OCI-LY3 (cell line): ENCODE measurements around the gene POTEJ.
"Not testable (repeated sequence)": the region's sequence is repeated elsewhere in the genome, so short reads cannot be mapped to it uniquely, and the experiment has no call there.

Experiments
- H2AFZ ChIP-seq: fragments of 200-600, 300-600 bp; shearing (Covaris generic); 2 replicates; pipeline ENCODE4 v1.6.0; 2014; ENCODE audit warnings: antibody characterized with exemption, low read depth, low read length
- H3K27ac ChIP-seq: fragments of 200-600, 300-600 bp; sonication (generic); 2 replicates; pipeline ENCODE4 v1.5.1; 2014; ENCODE audit warnings: mild to moderate bottlenecking, low read length, moderate library complexity, mixed read lengths
- H3K27me3 ChIP-seq: fragments of 200-600, 300-600 bp; sonication (generic); 2 replicates; pipeline ENCODE4 v1.6.1; 2014; ENCODE audit warnings: low read depth, low read length, mixed read lengths
- H3K36me3 ChIP-seq: fragments of 200-600, 300-600 bp; sonication (generic); replicated peaks from 2 replicates; pipeline ENCODE3; 2014; ENCODE audit warnings: low read depth, low read length, mixed read lengths
- H3K4me1 ChIP-seq: fragments of 300-600, 200-600 bp; sonication (generic); 2 replicates; pipeline ENCODE4 v1.6.1; 2014; ENCODE audit warnings: low read length, mixed read lengths
- H3K4me2 ChIP-seq: fragments of 200-600, 300-600 bp; sonication (generic); 2 replicates; pipeline ENCODE4 v1.6.1; 2014; ENCODE audit warnings: low read length, mixed read lengths
- H3K4me3 ChIP-seq: fragments of 300-600, 200-600 bp; sonication (generic); 2 replicates; pipeline ENCODE4 v1.5.1; 2014; ENCODE audit warnings: antibody characterized with exemption, mild to moderate bottlenecking, low read length, moderate library complexity
- H3K79me2 ChIP-seq: fragments of 300-600, 200-600 bp; shearing (Covaris generic); 2 replicates; pipeline ENCODE4 v1.6.1; 2014; ENCODE audit warnings: mild to moderate bottlenecking, low read length, mixed read lengths
- H3K9ac ChIP-seq: fragments of 300-600, 200-600 bp; shearing (Covaris generic); 2 replicates; pipeline ENCODE4 v1.6.0; 2014; ENCODE audit warnings: mild to moderate bottlenecking, low read length, moderate library complexity
- H3K9me3 ChIP-seq: fragments of 200-600, 300-600 bp; shearing (Covaris generic); 2 replicates; pipeline ENCODE4 v1.6.1; 2014; ENCODE audit warnings: low read length, mixed read lengths; ENCODE audit not compliant: insufficient read depth
- H4K20me1 ChIP-seq: fragments of 200-600, 300-600 bp; sonication (generic); 2 replicates; pipeline ENCODE4 v1.6.1; 2016; ENCODE audit warnings: low read length, mixed read lengths; ENCODE audit not compliant: insufficient read depth

Gene POTEJ

DNA sequence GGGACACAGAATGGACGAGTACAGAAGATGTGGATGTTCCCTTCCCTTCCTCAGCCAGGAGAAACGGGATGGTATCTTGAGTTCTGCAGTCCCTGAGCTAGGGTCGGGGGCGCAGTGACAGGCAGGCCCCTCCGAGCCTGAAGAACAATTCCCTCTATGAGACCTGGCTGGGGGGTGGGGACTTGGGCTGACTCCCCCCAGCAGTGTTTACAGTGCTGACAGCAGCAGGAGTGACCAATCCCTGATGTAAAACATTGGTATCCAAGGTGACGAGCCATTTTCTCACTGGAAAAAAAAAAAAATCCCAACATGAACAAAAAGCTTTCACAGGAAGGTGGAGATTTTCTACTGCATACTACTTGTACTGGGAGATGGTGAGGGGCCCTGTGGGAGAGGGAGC, 11.8 kb upstream of the POTEJ start, which contains the start of gene CFC1:
Gene CFC1, minus strand, starts transcription at position 183 of the 400 bp plus-strand sequence. CDS start 288 bp downstream, outside the sequence.
- H3K27me3 ChIP-seq, H3K27ac ChIP-seq, H3K9ac ChIP-seq, H3K4me3 ChIP-seq, H2AFZ ChIP-seq, H3K36me3 ChIP-seq, H3K79me2 ChIP-seq, H4K20me1 ChIP-seq, H3K4me2 ChIP-seq, H3K4me1 ChIP-seq, H3K9me3 ChIP-seq: not testable (repeated sequence)

DNA sequence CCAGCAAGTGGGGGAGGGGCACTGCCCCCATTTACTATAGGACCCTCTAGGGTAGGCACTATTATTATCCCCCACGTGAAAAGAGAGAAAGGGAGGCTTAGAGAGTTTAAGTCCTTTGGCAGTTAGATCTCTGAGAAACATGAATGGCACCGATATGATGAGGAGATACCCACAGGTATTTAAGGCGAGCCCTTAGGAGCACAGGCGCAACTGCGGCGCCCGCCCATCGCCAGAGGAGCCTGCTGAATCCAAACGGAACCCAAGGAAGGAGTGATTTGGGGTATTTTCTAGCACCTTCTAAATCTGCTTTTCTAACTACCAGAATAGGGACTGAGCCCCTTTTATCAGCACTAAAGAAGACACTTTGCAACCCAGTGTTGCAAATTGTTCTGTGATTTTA, 11.3 kb upstream of the POTEJ start:
- not testable (repeated sequence) for H4K20me1 ChIP-seq, H3K4me2 ChIP-seq, H2AFZ ChIP-seq, H3K27me3 ChIP-seq, H3K9ac ChIP-seq, H3K9me3 ChIP-seq, H3K36me3 ChIP-seq, H3K4me1 ChIP-seq, H3K4me3 ChIP-seq, H3K27ac ChIP-seq, H3K79me2 ChIP-seq

DNA sequence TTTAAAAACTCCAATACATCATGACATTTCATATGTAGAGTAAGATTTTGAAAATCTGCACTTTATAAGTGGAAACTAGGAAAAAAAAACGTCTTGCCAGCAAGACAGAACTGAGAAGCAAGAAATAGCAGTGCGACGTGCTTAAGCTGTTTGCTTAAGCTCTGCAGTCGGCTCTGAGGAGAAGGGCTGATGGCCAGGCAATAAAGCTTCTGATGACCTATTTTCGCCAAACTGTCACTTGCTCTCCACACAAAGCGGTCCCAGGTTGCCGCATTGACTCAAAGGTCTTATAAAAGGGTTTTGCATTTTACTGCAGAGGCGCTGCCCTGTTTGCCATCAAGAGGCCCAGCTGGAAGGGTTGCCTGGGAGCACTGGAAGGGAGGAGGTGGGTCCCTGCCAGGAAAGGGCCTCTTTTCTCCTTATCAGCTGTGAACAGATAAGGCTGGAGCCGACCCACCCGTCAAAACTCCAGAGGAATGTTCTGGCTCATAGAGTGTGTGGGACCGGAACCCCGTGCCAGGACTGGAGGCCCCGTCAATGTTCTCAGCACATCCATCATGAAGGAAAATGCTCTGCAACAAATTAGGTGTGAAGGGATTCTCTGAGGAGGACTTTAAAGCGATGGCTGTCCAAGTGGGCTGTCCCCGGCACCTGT, 9.5 kb upstream of the POTEJ start:
- not testable (repeated sequence) for H3K9me3 ChIP-seq, H2AFZ ChIP-seq, H4K20me1 ChIP-seq, H3K79me2 ChIP-seq, H3K4me2 ChIP-seq, H3K27ac ChIP-seq, H3K4me1 ChIP-seq, H3K9ac ChIP-seq, H3K36me3 ChIP-seq, H3K27me3 ChIP-seq, H3K4me3 ChIP-seq

DNA sequence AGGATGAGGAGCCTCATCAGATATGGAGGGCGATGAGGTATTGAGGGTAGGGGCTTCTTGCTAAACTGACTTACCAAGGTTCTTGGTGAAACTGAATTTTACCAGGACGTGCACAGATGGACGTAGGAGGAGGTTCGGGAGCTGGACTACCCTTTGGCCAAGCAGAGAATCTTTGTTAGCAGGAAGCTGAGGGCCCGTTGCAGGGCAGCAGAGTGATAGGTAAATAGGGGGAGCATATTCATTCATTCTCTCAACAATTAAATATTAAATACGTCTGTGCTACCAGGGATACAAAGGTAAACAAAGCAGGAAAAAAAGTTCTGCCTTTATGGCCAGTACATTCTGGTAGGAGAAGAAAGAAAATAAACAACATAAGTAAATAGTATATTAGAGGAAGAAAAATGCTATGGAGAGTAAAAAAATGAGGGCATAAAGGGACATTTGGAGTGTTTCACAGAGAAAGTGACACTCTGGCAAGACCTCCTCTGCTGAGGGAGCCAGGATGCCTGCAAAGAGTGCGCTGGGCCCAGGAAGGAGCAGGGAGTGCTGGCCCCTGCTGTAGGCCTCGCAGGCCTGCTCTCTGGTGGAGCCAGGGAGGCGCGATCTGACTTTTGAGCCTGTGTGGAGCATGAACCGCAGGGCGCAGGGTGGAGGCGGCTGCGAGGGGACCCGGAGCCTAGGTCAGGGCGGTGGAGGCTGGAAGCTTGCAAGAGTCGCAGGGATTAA, 2.8 kb upstream of the POTEJ start:
- not testable (repeated sequence) for H3K27ac ChIP-seq, H4K20me1 ChIP-seq, H3K4me2 ChIP-seq, H3K4me1 ChIP-seq, H3K27me3 ChIP-seq, H2AFZ ChIP-seq, H3K4me3 ChIP-seq, H3K36me3 ChIP-seq, H3K79me2 ChIP-seq, H3K9me3 ChIP-seq, H3K9ac ChIP-seq

DNA sequence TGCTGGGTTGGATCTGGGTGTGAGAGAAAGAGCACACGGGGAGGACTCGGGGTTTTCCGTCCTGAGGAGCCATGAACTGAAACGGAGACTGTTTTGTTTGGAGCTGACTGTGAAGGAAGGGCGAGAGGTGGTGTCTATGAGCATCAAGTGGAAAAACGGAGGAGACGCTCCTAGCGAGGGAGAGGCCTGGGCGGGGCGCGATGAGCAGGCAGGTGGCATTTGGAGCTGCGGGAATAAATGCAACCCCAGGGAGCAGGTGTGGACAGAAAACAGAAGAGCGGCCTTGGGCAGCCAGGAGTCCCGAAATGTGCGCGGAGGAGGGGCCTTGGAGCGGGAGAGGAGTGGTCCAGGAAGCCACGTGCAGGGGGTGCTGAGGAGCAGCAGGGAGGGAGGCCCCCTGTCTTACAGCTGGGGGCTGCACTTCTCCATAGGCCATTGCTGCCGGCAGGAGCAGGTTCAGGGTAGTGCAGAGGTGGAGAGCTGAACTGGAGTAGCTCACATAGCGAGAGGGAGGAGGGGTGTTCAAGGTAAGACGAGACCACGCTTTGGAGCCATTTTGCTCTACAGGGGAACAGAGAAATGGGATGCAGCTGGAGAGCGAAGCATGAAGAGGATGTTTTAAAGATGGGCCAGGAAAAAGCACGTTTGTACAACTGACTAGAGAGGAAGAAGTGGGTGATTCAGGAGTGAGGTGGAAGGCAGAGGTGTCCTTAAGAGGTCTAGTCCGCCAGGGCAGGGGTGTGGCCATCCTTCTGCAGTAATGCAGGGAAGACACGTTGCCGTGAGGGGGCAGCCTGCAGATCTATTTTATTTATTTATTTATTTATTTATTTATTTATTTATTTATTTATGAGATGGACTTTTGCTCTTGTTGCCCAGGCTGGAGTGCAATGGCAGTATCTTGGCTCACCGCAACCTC, 2.0 kb upstream of the POTEJ start:
- H4K20me1 ChIP-seq, H3K9me3 ChIP-seq, H3K27ac ChIP-seq, H2AFZ ChIP-seq, H3K4me2 ChIP-seq, H3K36me3 ChIP-seq, H3K79me2 ChIP-seq, H3K4me3 ChIP-seq, H3K9ac ChIP-seq, H3K4me1 ChIP-seq, H3K27me3 ChIP-seq: not testable (repeated sequence)

DNA sequence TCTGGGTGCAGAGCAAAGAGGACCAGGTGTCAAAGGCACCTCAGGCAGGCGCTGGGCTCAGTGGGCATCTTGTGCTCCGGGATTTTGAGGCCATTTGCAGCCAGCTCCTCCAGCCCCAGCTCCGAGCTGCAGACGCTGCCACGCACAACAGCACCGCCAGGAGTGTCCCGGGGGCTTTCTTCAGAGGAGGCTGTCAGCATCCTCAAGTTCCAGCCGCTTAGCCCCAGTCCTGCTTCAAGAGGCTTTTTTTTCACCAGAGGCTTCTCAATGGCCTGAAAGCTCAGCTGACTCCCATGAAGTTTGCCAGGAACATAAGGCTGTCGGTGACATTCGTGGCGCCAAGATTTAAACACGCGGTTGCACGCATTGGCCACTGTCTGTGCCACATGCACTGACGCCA, 754 bp upstream of the POTEJ start:
- H3K27me3 ChIP-seq, H2AFZ ChIP-seq, H3K27ac ChIP-seq, H3K36me3 ChIP-seq, H3K4me1 ChIP-seq, H3K4me2 ChIP-seq, H3K4me3 ChIP-seq, H3K9me3 ChIP-seq, H4K20me1 ChIP-seq, H3K9ac ChIP-seq, H3K79me2 ChIP-seq: not testable (repeated sequence)

DNA sequence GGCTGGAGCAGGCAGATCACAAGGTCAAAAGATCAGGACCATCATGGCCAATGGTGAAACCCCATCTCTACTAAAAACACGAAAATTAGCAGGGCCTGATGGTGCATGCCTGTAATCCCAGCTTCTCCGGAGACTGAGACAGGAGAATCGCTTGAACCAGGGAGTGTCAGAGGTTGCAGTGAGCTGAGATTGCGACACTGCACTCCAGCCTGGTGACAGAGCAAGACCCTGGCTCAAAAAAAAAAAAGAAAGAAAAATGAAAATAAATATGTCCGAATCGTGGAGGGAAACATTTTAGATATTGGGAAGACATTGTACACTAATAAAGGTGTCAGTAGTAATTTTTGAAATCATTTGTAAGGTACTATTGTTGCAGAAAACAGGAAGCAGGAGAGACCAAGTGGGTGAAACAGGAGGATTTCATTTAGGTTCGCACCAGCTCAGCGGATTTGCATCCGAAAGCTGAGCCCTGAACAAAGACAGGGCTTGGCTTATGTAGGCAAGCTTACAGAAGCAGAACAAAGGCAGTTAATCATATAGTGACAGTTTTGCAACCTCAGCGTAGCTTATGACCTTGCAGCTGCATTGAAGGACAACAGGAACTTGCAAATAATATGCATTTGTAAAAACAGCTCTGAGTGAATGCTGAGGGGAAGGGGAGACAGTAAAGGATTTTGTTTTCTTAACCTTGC, 17.7 kb downstream of the POTEJ start:
- not testable (repeated sequence) for H3K9ac ChIP-seq, H2AFZ ChIP-seq, H3K79me2 ChIP-seq

DNA sequence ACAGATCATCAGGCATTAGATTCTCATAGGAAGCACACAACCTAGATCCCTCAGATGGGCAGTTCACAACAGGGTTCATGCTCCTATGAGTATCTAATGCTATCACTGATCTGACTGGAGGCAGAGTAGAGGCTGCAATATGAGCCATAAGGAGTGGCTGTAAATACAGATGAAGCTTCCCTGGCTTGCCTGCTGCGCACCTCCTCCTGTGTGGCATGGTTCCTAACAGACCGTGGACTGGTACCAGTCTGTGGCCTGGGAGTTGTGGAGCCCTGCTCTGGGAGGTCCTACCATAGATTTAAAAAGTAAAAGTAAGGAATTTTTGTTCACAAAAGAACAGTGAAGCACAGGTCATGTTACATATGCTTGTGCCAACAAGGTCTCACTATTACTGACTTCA, 27.7 kb downstream of the POTEJ start:
- H3K9ac ChIP-seq, H3K36me3 ChIP-seq, H3K79me2 ChIP-seq, H4K20me1 ChIP-seq, H3K27me3 ChIP-seq, H3K4me1 ChIP-seq, H3K9me3 ChIP-seq, H3K4me2 ChIP-seq, H2AFZ ChIP-seq, H3K27ac ChIP-seq, H3K4me3 ChIP-seq: not testable (repeated sequence)

More for the DNA sequence above, 17.7 kb downstream of the POTEJ start:
- not testable (repeated sequence) for H3K9me3 ChIP-seq, H3K4me2 ChIP-seq, H4K20me1 ChIP-seq, H3K27me3 ChIP-seq, H3K36me3 ChIP-seq, H3K4me1 ChIP-seq, H3K4me3 ChIP-seq, H3K27ac ChIP-seq

DNA sequence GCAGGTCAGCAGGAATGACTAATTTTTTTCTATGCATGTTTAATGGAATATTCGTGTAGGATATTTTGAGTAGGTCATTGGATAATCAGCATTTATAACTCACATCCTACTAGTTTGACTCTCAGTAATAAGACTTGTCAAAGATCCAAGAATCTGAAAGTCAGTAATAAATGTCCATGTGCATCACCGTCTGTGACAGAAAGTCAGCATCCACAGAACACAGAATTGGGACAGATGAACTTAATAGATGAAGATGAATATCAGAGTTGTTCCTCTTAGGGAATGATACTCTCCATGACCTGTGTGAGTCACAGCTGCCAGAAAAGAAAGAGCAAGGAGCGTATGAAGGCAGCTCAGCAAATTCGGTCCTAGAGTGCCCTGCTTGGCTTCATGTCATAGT, 30.4 kb downstream of the POTEJ start:
- not testable (repeated sequence) for H3K4me3 ChIP-seq, H3K27ac ChIP-seq, H4K20me1 ChIP-seq, H3K27me3 ChIP-seq, H3K36me3 ChIP-seq, H3K4me1 ChIP-seq, H2AFZ ChIP-seq, H3K79me2 ChIP-seq, H3K9ac ChIP-seq, H3K9me3 ChIP-seq, H3K4me2 ChIP-seq
